A549 (cell line): Measurements from ENCODE around the gene CNKSR1. TPM values are rescaled to one million over a fixed set of nuclear protein-coding genes. Genes with fewer than 3 reads are reported as not detected.

Experiments used
- ATAC-seq, 2 experiments: fragments of 200-7000 bp in 1 of 2; fragments of >200 bp in 1 of 2; cut with Nextera tagmentation in 1 of 2; cut with Tn5 transposase in 1 of 2; 3 replicates each; pipeline versions ENCODE4 v1.8.0 to v1.9.1; 2018 to 2020; ENCODE audit warnings: mild to moderate bottlenecking in 1 of 2, moderate library complexity in 1 of 2
- CTCF ChIA-PET: fragments of 300-600 bp; sonication (Branson Sonifier 250); formaldehyde crosslinking; extraction: SDS; loops from one replicate; lab custom pipeline; 2021; ENCODE audit warnings: antibody characterized with exemption, inconsistent platforms; lab: Yijun Ruan, JAX
- POLR2A ChIA-PET: fragments of 350-600 bp; formaldehyde crosslinking; extraction: SDS; loops from one replicate; lab custom pipeline; 2021; ENCODE audit warnings: antibody characterized with exemption, inconsistent platforms; lab: Yijun Ruan, JAX
- DNase-seq, 2 experiments: peaks; one replicate each; pipeline versions ENCODE4 v3.0.0 to v3.0.0-alpha.2; 2011 to 2016; ENCODE audit warnings: low read depth in 1 of 2, low spot score in 1 of 2
- FAIRE-seq: peaks from 2 replicates; lab custom pipeline; 2011; peaks lifted over from hg19 to GRCh38; lab: Jason Lieb, UNC
- H3K27ac ChIP-seq, 2 experiments: fragments of >200 bp; sonication (Bioruptor Twin); formaldehyde crosslinking; 3 replicates each; pipeline ENCODE4 v1.5.1; 2016 to 2017
- H3K4me1 ChIP-seq: fragments of >200 bp; sonication (Bioruptor Twin); formaldehyde crosslinking; 3 replicates; pipeline ENCODE4 v1.6.1; 2016
- H3K4me2 ChIP-seq: fragments of >200 bp; sonication (Bioruptor Twin); formaldehyde crosslinking; 3 replicates; pipeline ENCODE4 v1.6.1; 2016
- H3K4me3 ChIP-seq: fragments of >200 bp; sonication (Bioruptor Twin); formaldehyde crosslinking; 3 replicates; pipeline ENCODE4 v1.5.1; 2016
- H3K9me3 ChIP-seq: fragments of >200 bp; sonication (Bioruptor Twin); formaldehyde crosslinking; 3 replicates; pipeline ENCODE4 v1.6.1; 2016
- CTCF ChIP-seq: fragments of >200 bp; sonication (Bioruptor Twin); formaldehyde crosslinking; IDR thresholded peaks from 3 replicates; pipeline ENCODE4 v1.5.1; 2016
- EHF ChIP-seq: fragments of 250-450 bp; sonication (Bioruptor Pico); IDR thresholded peaks from 2 replicates; pipeline ENCODE4 v1.5.0; 2020; ENCODE audit warnings: mild to moderate bottlenecking
- EP300 ChIP-seq, 2 experiments: fragments of >200 bp; sonication (Bioruptor Twin); formaldehyde crosslinking; IDR thresholded peaks; 2 replicates in 1 of 2; 3 replicates in 1 of 2; pipeline ENCODE4 v1.6.1; 2016 to 2017
- FOSB ChIP-seq: fragments of 250-450 bp; sonication (Bioruptor Pico); IDR thresholded peaks from 2 replicates; pipeline ENCODE4 v1.5.0; 2020; ENCODE audit warnings: mild to moderate bottlenecking, moderate library complexity
- HDAC2 ChIP-seq: fragments of 200-600 bp; sonication (generic); IDR thresholded peaks from 2 replicates; pipeline ENCODE4 v1.6.1; 2016
- HMGXB4 ChIP-seq: fragments of 250-450 bp; sonication (Bioruptor Pico); IDR thresholded peaks from 2 replicates; pipeline ENCODE4 v1.5.0; 2021; ENCODE audit warnings: mild to moderate bottlenecking, moderate library complexity, borderline replicate concordance
- JUN ChIP-seq, 2 experiments: fragments of >200 bp; sonication (Bioruptor Twin); formaldehyde crosslinking; IDR thresholded peaks; 2 replicates in 1 of 2; 3 replicates in 1 of 2; pipeline ENCODE4 v1.6.1; 2016 to 2017
- MAZ ChIP-seq: fragments of 150-350 bp; IDR thresholded peaks from 2 replicates; pipeline ENCODE4 v1.6.1; 2014; ENCODE audit warnings: antibody characterized with exemption, low read depth, low read length, borderline replicate concordance
- NR3C1 ChIP-seq: fragments of >200 bp; sonication (Bioruptor Twin); formaldehyde crosslinking; IDR thresholded peaks from 3 replicates; pipeline ENCODE4 v1.6.1; 2017
- PBX3 ChIP-seq: IDR thresholded peaks from 2 replicates; pipeline ENCODE4 v1.6.1; 2012
- PHF8 ChIP-seq: fragments of 200-600 bp; sonication (generic); IDR thresholded peaks from 2 replicates; pipeline ENCODE4 v1.6.1; 2016; ENCODE audit warnings: low read depth, mild to moderate bottlenecking, antibody characterized with exemption, moderate library complexity, borderline replicate concordance
- RAD21 ChIP-seq, 2 experiments: fragments of >200 bp in 1 of 2; sonication (Bioruptor Twin) in 1 of 2; formaldehyde crosslinking in 1 of 2; IDR thresholded peaks in 1 of 2; conservative IDR thresholded peaks in 1 of 2; 2 replicates in 1 of 2; 3 replicates in 1 of 2; pipeline ENCODE4 v1.6.1; 2012 to 2018; ENCODE audit warnings: inconsistent platforms in 1 of 2
- RFX5 ChIP-seq: fragments of 450-650 bp; IDR thresholded peaks from 2 replicates; pipeline ENCODE4 v1.7.1; 2014; ENCODE audit warnings: antibody characterized with exemption, mild to moderate bottlenecking, moderate library complexity
- RNF2 ChIP-seq: fragments of 200-600 bp; sonication (generic); IDR thresholded peaks from 2 replicates; pipeline ENCODE4 v1.6.1; 2016; ENCODE audit warnings: low read depth, mild to moderate bottlenecking, antibody characterized with exemption, moderate library complexity, borderline replicate concordance
- TFCP2L1 ChIP-seq: fragments of 250-450 bp; sonication (Bioruptor Pico); IDR thresholded peaks from 2 replicates; pipeline ENCODE4 v1.5.0; 2021; ENCODE audit warnings: mild to moderate bottlenecking
- USF2 ChIP-seq: fragments of 450-650 bp; IDR thresholded peaks from 2 replicates; pipeline ENCODE4 v1.6.1; 2014; ENCODE audit warnings: antibody characterized with exemption
- WGBS: methylation state at CpG from one replicate; pipeline ENCODE4 v1.1.6; 2017; ENCODE audit errors: missing lambda C conversion rate; 5-methylcytosine and 5-hydroxymethylcytosine counted together
- polyA plus RNA-seq, 4 experiments: library from polyadenylated mRNA; depleted of rRNA in 3 of 4; stranded (reverse); fragments of >200 nt; fragmentation: RNase III in 1 of 4; extraction: RNeasy Plus Mini Kit Qiagen cat#74134 plus additional on column Dnase treatment in 1 of 4; gene quantifications; 2 replicates in 3 of 4; 3 replicates in 1 of 4; pipeline ENCODE4 v1.2.3, GENCODE V29; 2011 to 2017

CNKSR1 gene
- polyA plus RNA-seq, 2 of the 4 experiments (the other 2 are of a cell fraction) = 0.17 to 0.32 TPM

GRCh38 chr1:26187882-26188281, 10.6 kb downstream of the CNKSR1 start (continued):
- TF ChIP-seq HMGXB4 (CRISPR knock-in tag) (no peak), NR3C1 (no peak), PBX3 (no peak), RNF2 (no peak), EHF (CRISPR knock-in tag) (no peak), HDAC2 (no peak), MAZ (no peak), PHF8 (no peak)

GRCh38 chr1:26188477-26188876, 11.2 kb downstream of the CNKSR1 start:
- H3K4me2 ChIP-seq = no peak overlapping the region
- H3K9me3 ChIP-seq = no peaks in the 10 kb centered on the region
- TF ChIP-seq TFCP2L1 (no peak), FOSB (no peak), USF2 (no peak), RAD21 (conservative IDR thresholded peaks at IDR 0.05 in 1 of 2, IDR thresholded peaks at IDR 0.05 in 1 of 2) (no peak), EP300 (IDR thresholded peaks at IDR 0.05) (no peak)
- no peak for ATAC-seq
- WGBS = 100% methylated on average over 1 of the region's 8 CpGs
- H3K4me3 ChIP-seq = no peak overlapping the region
- POLR2A ChIA-PET = no interaction called here
- no peak for FAIRE-seq
- H3K4me1 ChIP-seq = no peaks in the 10 kb centered on the region
- CTCF ChIA-PET = interaction anchor here (1.6 to 3.2 kb wide), 3 partner anchors 10 to 46 kb away, joined by 4 to 15 read pairs (median 13); partner anchors contain the start of genes CEP85 and ZNF593
- no peak overlapping the region for H3K27ac ChIP-seq
- no peak for DNase-seq

- Histone ChIP-seq H3K27ac (no peak overlapping the region), H3K9me3 (no peaks in the 10 kb centered on the region), H3K4me1 (no peaks in the 10 kb centered on the region), H3K4me3 (no peak overlapping the region), H3K4me2 (no peak overlapping the region)
- CTCF ChIA-PET = interaction anchor here (0.7 to 3.2 kb wide), 6 partner anchors 9 to 202 kb away, joined by 3 to 15 read pairs (median 4); partner anchors contain the start of genes CEP85 and ZNF593
- FAIRE-seq (no peak), DNase-seq (no peak), ATAC-seq (no peak)
- POLR2A ChIA-PET = interaction anchor here (0.6 kb wide), 1 partner anchor 42 kb away, joined by 3 read pairs; no protein-coding TSS in a partner anchor
- WGBS = 62% methylated on average over 6 of the region's 6 CpGs
- TF ChIP-seq JUN (IDR thresholded peaks at IDR 0.05) = no peak
- no peak for TF ChIP-seq RFX5
- TF ChIP-seq CTCF = no peak
Measured at GRCh38 chr1:26189331-26189730, 12.0 kb downstream of the CNKSR1 start.
